Activated CD4-positive, alpha-beta memory T cell treated with anti-CD3 and anti-CD28 coated beads, Interleukin-2, amount 10 ng/mL, durations not matched to agents 7 days and 5 days (primary cell): ENCODE measurements around the gene ARL5B. TPM values are rescaled to one million over a fixed set of nuclear protein-coding genes. Genes with fewer than 3 reads are reported as not detected.
"Not testable (repeated sequence)": the region's sequence is repeated elsewhere in the genome, so short reads cannot be mapped to it uniquely, and the experiment has no call there.

ENCODE experiments used
- CTCF ChIA-PET: fragments of 350-600 bp; sonication (Branson Sonifier 250); formaldehyde crosslinking; loops from one replicate; lab custom pipeline; 2021; ENCODE audit warnings: antibody characterized with exemption, inconsistent platforms; lab: Charles Lee
- POLR2A ChIA-PET: fragments of 350-600 bp; sonication (Branson Sonifier 250); formaldehyde crosslinking; loops from one replicate; lab custom pipeline; 2021; ENCODE audit warnings: antibody characterized with exemption; lab: Charles Lee
- DNase-seq: peaks from one replicate; pipeline ENCODE4 v3.0.0-alpha.2; 2020
- H3K27ac Mint-ChIP-seq: one replicate; pipeline ENCODE4 v1.8.0; 2021; ENCODE audit warnings: mild to moderate bottlenecking, mixed read lengths
- H3K27me3 Mint-ChIP-seq: one replicate; pipeline ENCODE4 v1.8.0; 2021; ENCODE audit warnings: mixed read lengths
- H3K36me3 Mint-ChIP-seq: one replicate; pipeline ENCODE4 v1.8.0; 2021; ENCODE audit warnings: low read depth, mixed read lengths
- H3K4me1 Mint-ChIP-seq: one replicate; pipeline ENCODE4 v1.8.0; 2021; ENCODE audit warnings: mixed read lengths
- H3K4me3 Mint-ChIP-seq: one replicate; pipeline ENCODE4 v1.8.0; 2021; ENCODE audit warnings: mild to moderate bottlenecking, mixed read lengths
- H3K9me3 Mint-ChIP-seq: one replicate; pipeline ENCODE4 v1.8.0; 2021; ENCODE audit warnings: mixed read lengths
- total RNA-seq, 2 experiments: library from RNA; stranded (reverse); gene quantifications; one replicate each; pipeline ENCODE4 v1.2.3, GENCODE V29; 2021

Gene ARL5B
- total RNA-seq: 10 to 100 TPM; 19.3 to 20.4 TPM

DNA sequence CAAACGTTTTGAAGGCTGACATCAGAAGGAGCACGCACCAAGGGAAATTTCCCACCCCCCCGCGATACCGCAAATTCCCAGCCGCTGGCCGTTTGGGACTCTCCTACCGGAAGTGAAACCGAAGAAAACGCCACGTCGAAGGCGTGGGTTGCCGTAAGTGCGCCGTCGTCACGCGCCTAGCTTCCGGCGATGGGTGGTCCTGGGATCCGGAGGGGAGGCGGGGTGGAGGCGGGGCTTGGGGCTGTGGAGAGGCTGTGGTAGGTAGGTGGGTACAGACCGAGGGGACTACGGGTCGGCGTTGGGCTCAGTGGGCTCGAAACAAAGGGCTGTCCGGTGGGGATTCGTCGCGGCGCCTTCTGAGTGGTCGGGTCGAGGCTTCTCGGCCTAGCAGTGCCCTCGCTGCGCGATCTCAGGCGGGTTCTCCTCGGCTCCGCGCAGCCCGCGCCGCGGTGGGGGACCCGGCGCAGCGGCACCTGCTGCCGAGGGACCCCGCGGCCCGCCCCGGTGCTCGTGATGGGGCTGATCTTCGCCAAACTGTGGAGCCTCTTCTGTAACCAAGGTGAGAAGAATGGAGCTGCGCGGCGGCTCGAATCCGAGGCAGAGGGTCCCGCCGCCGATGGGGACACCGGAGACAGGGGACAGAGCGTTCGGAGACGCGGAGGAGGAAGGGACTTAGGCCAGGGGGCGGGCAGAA lies at the start of gene ARL5B:
Gene ARL5B (plus strand): TSS at position 307 of the 694 bp plus-strand sequence. CDS start 207 bp downstream, at position 514.
- ChIA-PET POLR2A (interaction anchor here (1.0 to 5.9 kb wide), 9 partner anchors 9 to 1015 kb away, joined by 3 to 126 read pairs (median 4); partner anchors contain the start of genes NSUN6 and STAM), CTCF (interaction anchor here (2.1 kb wide), 1 partner anchor 10 kb away, joined by 14 read pairs; no protein-coding TSS in a partner anchor)
- Mint-ChIP-seq H3K4me1 (peaks cover 40% of the 10 kb centered on the region), H3K4me3 (peak within 1 kb of the TSS; percentile 100), H3K9me3 (no peaks in the 10 kb centered on the region), H3K36me3 (peaks cover 40% of the 10 kb centered on the region), H3K27me3 (no peaks in the 10 kb centered on the region), H3K27ac (peak within 1 kb of the TSS; percentile 99)
- DNase-seq: peak; percentile 96

DNA sequence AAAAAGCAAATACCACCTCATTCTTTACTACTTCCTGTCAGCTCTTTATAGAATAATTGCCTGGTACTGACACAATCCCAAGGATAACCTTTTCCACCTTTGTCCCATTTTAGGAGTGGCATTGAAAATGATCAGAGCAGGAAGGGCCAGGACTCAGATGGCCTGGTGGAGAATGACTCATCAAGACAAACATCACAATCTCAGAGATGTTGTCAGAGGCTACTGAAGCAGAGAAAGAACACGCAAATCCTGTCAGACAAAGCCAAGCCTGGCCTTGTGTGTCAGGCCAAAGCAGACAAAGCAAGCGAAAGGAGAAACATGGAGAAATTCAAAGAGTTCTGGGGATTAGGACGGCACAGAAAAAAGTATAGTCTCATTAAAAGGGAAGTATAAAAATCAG lies 48.7 kb upstream of the ARL5B start:
- Mint-ChIP-seq H3K4me1 (peaks cover 4% of the 10 kb centered on the region), H3K9me3 (no peaks in the 10 kb centered on the region), H3K27ac (peak overlapping the region; percentile 45), H3K36me3 (peaks cover 47% of the 10 kb centered on the region), H3K27me3 (no peaks in the 10 kb centered on the region), H3K4me3 (no peak overlapping the region)
- no peak for DNase-seq
- CTCF ChIA-PET: no interaction called here
- POLR2A ChIA-PET: no interaction called here

DNA sequence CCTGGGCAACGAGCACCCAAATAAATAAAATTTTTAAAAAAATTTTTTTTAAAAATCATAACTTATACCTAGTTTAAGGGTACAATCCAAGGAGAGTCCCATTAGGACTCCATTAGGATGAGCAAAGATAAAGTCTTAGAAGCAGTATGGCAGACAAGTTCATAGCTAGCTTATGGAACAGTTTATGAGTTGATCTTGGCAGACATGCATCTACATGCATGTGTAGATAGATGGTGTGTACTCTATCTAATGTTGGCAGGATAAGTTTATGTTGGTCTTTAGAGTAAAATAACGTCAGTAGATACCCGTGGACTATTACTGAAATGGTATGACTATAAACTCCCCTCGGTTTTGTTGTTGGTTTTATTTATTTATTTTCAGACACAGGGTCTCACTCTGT lies 48.1 kb upstream of the ARL5B start:
- no peaks in the 10 kb centered on the region for H3K9me3 Mint-ChIP-seq
- H3K36me3 Mint-ChIP-seq: peaks cover 45% of the 10 kb centered on the region
- ChIA-PET POLR2A (no interaction called here), CTCF (interaction anchor here (0.6 kb wide), 1 partner anchor 86 kb away, joined by 4 read pairs; no protein-coding TSS in a partner anchor)
- H3K27me3 Mint-ChIP-seq: no peaks in the 10 kb centered on the region
- no peak overlapping the region for H3K27ac Mint-ChIP-seq
- no peak overlapping the region for H3K4me3 Mint-ChIP-seq
- no peak for DNase-seq
- peaks cover 4% of the 10 kb centered on the region for H3K4me1 Mint-ChIP-seq

DNA sequence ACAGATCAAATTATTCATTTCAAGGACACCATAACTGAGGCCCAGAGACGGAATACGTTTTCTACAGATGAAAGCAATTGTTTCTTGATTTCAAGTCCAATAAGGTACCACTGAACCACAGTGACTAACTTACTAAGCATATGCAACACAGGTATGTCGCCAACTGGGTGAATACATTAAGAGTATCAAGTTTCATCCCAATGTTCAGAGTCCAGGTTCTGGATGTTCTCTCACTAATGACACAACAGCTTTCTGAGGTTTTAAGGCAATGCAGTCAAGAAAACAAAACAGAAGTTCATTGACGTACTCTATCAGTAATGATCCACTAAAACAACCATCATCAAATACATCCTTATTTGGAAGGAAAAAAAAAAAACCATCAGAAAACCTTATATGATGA lies 43.6 kb upstream of the ARL5B start:
- Mint-ChIP-seq H3K9me3 (no peaks in the 10 kb centered on the region), H3K27me3 (no peaks in the 10 kb centered on the region), H3K27ac (no peak overlapping the region), H3K4me3 (no peak overlapping the region), H3K4me1 (peaks cover 16% of the 10 kb centered on the region), H3K36me3 (peaks cover 62% of the 10 kb centered on the region)
- CTCF ChIA-PET: no interaction called here
- no peak for DNase-seq
- POLR2A ChIA-PET: no interaction called here

- H3K9me3 Mint-ChIP-seq: no peaks in the 10 kb centered on the region
- H3K4me1 Mint-ChIP-seq: peaks cover 16% of the 10 kb centered on the region
- H3K27ac Mint-ChIP-seq: no peak overlapping the region
- H3K36me3 Mint-ChIP-seq: peaks cover 63% of the 10 kb centered on the region
- ChIA-PET POLR2A (no interaction called here), CTCF (no interaction called here)
- no peak overlapping the region for H3K4me3 Mint-ChIP-seq
- no peaks in the 10 kb centered on the region for H3K27me3 Mint-ChIP-seq
- no peak for DNase-seq
These were observed 42.9 kb upstream of the ARL5B start for GRCh38 chr10:18616337-18616736.

GRCh38 chr10:18619016-18619415 lies 40.2 kb upstream of the ARL5B start:
- Mint-ChIP-seq H3K4me1 (peaks cover 16% of the 10 kb centered on the region), H3K27ac (no peak overlapping the region), H3K4me3 (no peak overlapping the region), H3K27me3 (no peaks in the 10 kb centered on the region), H3K9me3 (no peaks in the 10 kb centered on the region), H3K36me3 (peaks cover 62% of the 10 kb centered on the region)
- CTCF ChIA-PET: no interaction called here
- POLR2A ChIA-PET: interaction anchor here (1.3 kb wide), 1 partner anchor 9 kb away, joined by 4 read pairs; no protein-coding TSS in a partner anchor
- no peak for DNase-seq

GRCh38 chr10:18620856-18621255 lies 38.4 kb upstream of the ARL5B start:
- DNase-seq: no peak
- no peaks in the 10 kb centered on the region for H3K9me3 Mint-ChIP-seq
- ChIA-PET POLR2A (interaction anchor here (0.6 kb wide), 1 partner anchor 38 kb away, joined by 3 read pairs; no protein-coding TSS in a partner anchor), CTCF (no interaction called here)
- no peak overlapping the region for H3K4me3 Mint-ChIP-seq
- H3K27me3 Mint-ChIP-seq: no peaks in the 10 kb centered on the region
- H3K27ac Mint-ChIP-seq: no peak overlapping the region
- H3K4me1 Mint-ChIP-seq: peaks cover 16% of the 10 kb centered on the region
- peaks cover 61% of the 10 kb centered on the region for H3K36me3 Mint-ChIP-seq

DNA sequence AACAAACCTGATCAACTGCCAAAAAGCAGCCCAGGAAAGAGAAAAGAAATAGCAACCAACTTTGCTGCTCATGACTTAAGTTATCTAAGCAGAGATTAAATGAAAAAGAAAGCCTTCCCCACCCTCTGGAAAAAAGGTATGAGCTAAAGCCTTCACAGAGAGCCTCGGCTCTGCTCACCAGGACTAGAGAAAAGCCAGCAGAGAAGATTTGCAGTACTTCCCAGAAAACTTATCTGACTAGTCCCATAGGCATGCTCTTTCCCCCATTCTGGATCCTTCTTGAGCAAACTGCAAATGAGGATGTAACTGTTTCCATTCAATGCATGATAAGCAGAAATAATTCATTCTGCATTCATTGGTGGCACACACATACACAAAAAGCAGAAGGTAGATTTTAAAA lies 35.6 kb upstream of the ARL5B start:
- H3K9me3 Mint-ChIP-seq, DNase-seq, H3K27me3 Mint-ChIP-seq, POLR2A ChIA-PET, H3K4me3 Mint-ChIP-seq, CTCF ChIA-PET, H3K27ac Mint-ChIP-seq: not testable (repeated sequence)
- peaks cover 19% of the 10 kb centered on the region for H3K4me1 Mint-ChIP-seq
- H3K36me3 Mint-ChIP-seq: peaks cover 55% of the 10 kb centered on the region

- H3K27ac Mint-ChIP-seq: no peak overlapping the region
- ChIA-PET POLR2A (interaction anchor here (0.6 kb wide), 1 partner anchor 32 kb away, joined by 3 read pairs; no protein-coding TSS in a partner anchor), CTCF (no interaction called here)
- H3K4me3 Mint-ChIP-seq: no peak overlapping the region
- H3K36me3 Mint-ChIP-seq: peaks cover 41% of the 10 kb centered on the region
- H3K4me1 Mint-ChIP-seq: peaks cover 14% of the 10 kb centered on the region
- no peaks in the 10 kb centered on the region for H3K9me3 Mint-ChIP-seq
- no peaks in the 10 kb centered on the region for H3K27me3 Mint-ChIP-seq
- DNase-seq: no peak
These were observed 33.3 kb upstream of the ARL5B start for GRCh38 chr10:18625886-18626285.

- H3K9me3 Mint-ChIP-seq, H3K27me3 Mint-ChIP-seq: not testable (repeated sequence)
- CTCF ChIA-PET: interaction anchor here (1.2 kb wide), 1 partner anchor 21 kb away, joined by 5 read pairs; no protein-coding TSS in a partner anchor
- H3K27ac Mint-ChIP-seq: peak overlapping the region; percentile 58
- POLR2A ChIA-PET: interaction anchor here (0.8 to 1.0 kb wide), 3 partner anchors 9 to 33 kb away, joined by 3 to 4 read pairs (median 3); no protein-coding TSS in a partner anchor
- peaks cover 33% of the 10 kb centered on the region for H3K36me3 Mint-ChIP-seq
- peak overlapping the region; percentile 72 for H3K4me3 Mint-ChIP-seq
- DNase-seq: peak; percentile 77
- peaks cover 14% of the 10 kb centered on the region for H3K4me1 Mint-ChIP-seq
These were observed 31.7 kb upstream of the ARL5B start for GRCh38 chr10:18627452-18628018.

- H3K27ac Mint-ChIP-seq, H3K27me3 Mint-ChIP-seq, POLR2A ChIA-PET, CTCF ChIA-PET, H3K9me3 Mint-ChIP-seq, DNase-seq, H3K4me3 Mint-ChIP-seq, H3K4me1 Mint-ChIP-seq: not testable (repeated sequence)
- H3K36me3 Mint-ChIP-seq: peaks cover 33% of the 10 kb centered on the region
These were observed 26.7 kb upstream of the ARL5B start for GRCh38 chr10:18632500-18632899.

DNA sequence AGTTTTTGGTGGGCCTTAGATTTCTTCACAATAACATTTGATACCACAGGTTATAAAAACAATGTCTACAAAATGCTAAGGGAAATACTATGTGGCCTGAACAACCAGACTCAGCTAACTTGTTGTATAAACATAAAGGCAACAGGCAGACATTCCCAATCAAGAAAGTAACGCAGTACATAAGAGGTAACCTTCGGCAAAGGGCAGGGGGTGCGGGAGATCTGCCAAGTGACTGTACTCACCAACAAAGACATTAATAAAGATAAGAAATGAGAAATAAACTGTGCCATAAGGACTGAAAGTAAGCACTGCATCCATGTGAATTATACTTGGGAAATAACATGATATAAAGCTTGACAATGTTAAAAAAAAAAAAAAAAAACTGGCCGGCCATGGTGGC lies 23.2 kb upstream of the ARL5B start:
- Mint-ChIP-seq H3K27ac (no peak overlapping the region), H3K9me3 (peaks cover 2% of the 10 kb centered on the region), H3K27me3 (no peaks in the 10 kb centered on the region), H3K4me1 (peaks cover 2% of the 10 kb centered on the region), H3K4me3 (no peak overlapping the region), H3K36me3 (peaks cover 34% of the 10 kb centered on the region)
- no peak for DNase-seq
- ChIA-PET POLR2A (no interaction called here), CTCF (no interaction called here)

- CTCF ChIA-PET, DNase-seq: not testable (repeated sequence)
These were observed 21.8 kb upstream of the ARL5B start for GRCh38 chr10:18637400-18637799.

More at GRCh38 chr10:18637400-18637799, 21.8 kb upstream of the ARL5B start:
- H3K36me3 Mint-ChIP-seq: peaks cover 39% of the 10 kb centered on the region
- H3K27ac Mint-ChIP-seq, H3K27me3 Mint-ChIP-seq, H3K4me1 Mint-ChIP-seq, POLR2A ChIA-PET, H3K9me3 Mint-ChIP-seq, H3K4me3 Mint-ChIP-seq: not testable (repeated sequence)
